Thoracic aorta endothelial cell (primary cell): ENCODE measurements around the gene PRAMEF33. TPM values are rescaled to one million over a fixed set of nuclear protein-coding genes. Genes with fewer than 3 reads are reported as not detected.

Source experiments
- small RNA-seq: library from RNA; depleted of rRNA; stranded (forward); fragments of <200 nt; gene quantifications from one replicate; pipeline ENCODE3, GENCODE V24; 2012
- total RNA-seq: library from RNA; depleted of rRNA; stranded (reverse); fragments of >200 nt; gene quantifications from 2 replicates; pipeline ENCODE4 v1.2.3, GENCODE V29; 2012

The PRAMEF33 gene
- total RNA-seq, result not detected in 2 replicates

GRCh38 chr1:13303239-13303638, at the start of gene PRAMEF33:
PRAMEF33 (plus strand) TSS chr1:13303539; CDS start chr1:13305955, 2,416 bp downstream.

GRCh38 chr1:13253898-13254297, 49.4 kb upstream of the PRAMEF33 start, which contains the start of gene PRAMEF5:
PRAMEF5 (plus strand) TSS chr1:13254198; CDS start chr1:13259269, 5,071 bp downstream.

GRCh38 chr1:13285037-13285436, 18.3 kb upstream of the PRAMEF33 start, which contains the start of gene PRAMEF8:
PRAMEF8 (minus strand) TSS chr1:13285137; CDS start chr1:13284091, 1,046 bp downstream.

DNA sequence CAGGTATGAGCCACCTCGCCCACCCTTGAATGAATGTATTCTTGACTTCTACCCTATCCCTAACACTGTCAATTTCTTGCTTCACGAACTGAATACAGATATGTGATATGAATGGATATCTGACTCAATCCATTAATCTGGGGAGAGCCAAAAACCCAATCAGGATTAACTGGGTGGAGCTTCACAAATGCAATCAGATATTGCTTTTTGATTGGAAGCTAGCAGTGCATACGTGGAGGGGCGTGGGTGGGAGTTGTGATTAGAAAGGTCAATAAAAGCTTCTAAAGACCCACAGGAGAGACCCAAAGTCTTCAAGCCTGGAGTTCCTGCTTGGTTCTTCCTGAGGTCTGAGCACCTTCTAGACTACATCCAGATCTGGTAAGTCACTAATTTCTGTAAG, 11.9 kb downstream of the PRAMEF33 start, which contains the start of gene PRAMEF15:
Gene PRAMEF15 (plus strand): TSS at position 301 of the 400 bp plus-strand sequence. CDS start 2,827 bp downstream, outside the sequence.

GRCh38 chr1:13347034-13347433, 43.7 kb downstream of the PRAMEF33 start, which contains the start of gene PRAMEF14:
PRAMEF14 (minus strand) TSS chr1:13347134; CDS start chr1:13345314, 1,820 bp downstream.

Small RNA genes lying within 50 kb of the gene (small RNA-seq; reads per million reads assigned to genes)
- gene RNU6-771P, result not detected

Other genes with a start within 250 kb of the PRAMEF33 start
- not detected in 2 replicates for gene PRAMEF27, start 247.0 kb upstream of the PRAMEF33 start, total RNA-seq
- not detected in 2 replicates for gene HNRNPCL3, start 242.8 kb upstream of the PRAMEF33 start, total RNA-seq
- gene PRAMEF25, start 232.8 kb upstream of the PRAMEF33 start, total RNA-seq, result not detected in 2 replicates
- gene HNRNPCL2, start 186.7 kb upstream of the PRAMEF33 start, total RNA-seq, result not detected in 2 replicates
- not detected in 2 replicates for gene PRAMEF26, start 147.5 kb upstream of the PRAMEF33 start, total RNA-seq
- not detected in 2 replicates for gene HNRNPCL4, start 137.9 kb upstream of the PRAMEF33 start, total RNA-seq
- not detected in 2 replicates for gene PRAMEF9, start 131.7 kb upstream of the PRAMEF33 start, total RNA-seq
- gene PRAMEF13, start 102.1 kb upstream of the PRAMEF33 start, total RNA-seq, result not detected in 2 replicates
- gene PRAMEF18, start 77.4 kb upstream of the PRAMEF33 start, total RNA-seq, result not detected in 2 replicates
- not detected in 2 replicates for gene PRAMEF5, start 49.3 kb upstream of the PRAMEF33 start, total RNA-seq
- gene PRAMEF8, start 18.4 kb upstream of the PRAMEF33 start, total RNA-seq, result not detected in 2 replicates
- not detected in 2 replicates for gene PRAMEF15, start 12.0 kb downstream of the PRAMEF33 start, total RNA-seq
- gene PRAMEF14, start 43.6 kb downstream of the PRAMEF33 start, total RNA-seq, result not detected in 2 replicates
- not detected in 2 replicates for gene PRAMEF19, start 68.4 kb downstream of the PRAMEF33 start, total RNA-seq
- gene PRAMEF17, start 86.1 kb downstream of the PRAMEF33 start, total RNA-seq, result not detected in 2 replicates
- gene PRAMEF20, start 106.9 kb downstream of the PRAMEF33 start, total RNA-seq, result not detected in 2 replicates
- gene LRRC38, start 210.5 kb downstream of the PRAMEF33 start, total RNA-seq, result not detected in 2 replicates